Activated CD8-positive, alpha-beta T cell treated with anti-CD3 and anti-CD28 coated beads, Interleukin-2, amount 10 ng/mL, durations not matched to agents 7 days and 5 days (primary cell): ENCODE data around the gene FTSJ3. TPM values are rescaled to one million over a fixed set of nuclear protein-coding genes. Genes with fewer than 3 reads are reported as not detected.
"Not testable (repeated sequence)": the region's sequence is repeated elsewhere in the genome, so short reads cannot be mapped to it uniquely, and the experiment has no call there.

Experiments
- ATAC-seq: fragments of 150-1000 bp; cut with Tn5 transposase; one replicate; pipeline ENCODE4 v1.10.0; 2021; ENCODE audit warnings: moderate library complexity
- CTCF ChIA-PET: fragments of 350-600 bp; sonication (Branson Sonifier 250); formaldehyde crosslinking; loops from one replicate; lab custom pipeline; 2021; ENCODE audit warnings: antibody characterized with exemption; lab: Charles Lee
- POLR2A ChIA-PET: fragments of 350-600 bp; sonication (Branson Sonifier 250); formaldehyde crosslinking; loops from one replicate; lab custom pipeline; 2021; ENCODE audit warnings: antibody characterized with exemption; lab: Charles Lee
- DNase-seq: peaks from one replicate; pipeline ENCODE4 v3.0.0-alpha.2; 2020
- H3K27ac Mint-ChIP-seq: one replicate; pipeline ENCODE4 v1.8.0; 2021; ENCODE audit warnings: mild to moderate bottlenecking, mixed read lengths
- H3K27me3 Mint-ChIP-seq: one replicate; pipeline ENCODE4 v1.8.0; 2021; ENCODE audit warnings: low read depth, mixed read lengths
- H3K36me3 Mint-ChIP-seq: one replicate; pipeline ENCODE4 v1.8.0; 2021; ENCODE audit warnings: low read depth, mixed read lengths
- H3K4me1 Mint-ChIP-seq: one replicate; pipeline ENCODE4 v1.8.0; 2021; ENCODE audit warnings: low read depth, mixed read lengths
- H3K4me3 Mint-ChIP-seq: one replicate; pipeline ENCODE4 v1.8.0; 2021; ENCODE audit warnings: mild to moderate bottlenecking, mixed read lengths
- H3K9me3 Mint-ChIP-seq: one replicate; pipeline ENCODE4 v1.8.0; 2022; ENCODE audit warnings: mixed read lengths; ENCODE audit not compliant: insufficient read depth
- total RNA-seq, 2 experiments: library from RNA; stranded (reverse); gene quantifications; one replicate each; pipeline ENCODE4 v1.2.3, GENCODE V29; 2021

Gene FTSJ3, protein sequence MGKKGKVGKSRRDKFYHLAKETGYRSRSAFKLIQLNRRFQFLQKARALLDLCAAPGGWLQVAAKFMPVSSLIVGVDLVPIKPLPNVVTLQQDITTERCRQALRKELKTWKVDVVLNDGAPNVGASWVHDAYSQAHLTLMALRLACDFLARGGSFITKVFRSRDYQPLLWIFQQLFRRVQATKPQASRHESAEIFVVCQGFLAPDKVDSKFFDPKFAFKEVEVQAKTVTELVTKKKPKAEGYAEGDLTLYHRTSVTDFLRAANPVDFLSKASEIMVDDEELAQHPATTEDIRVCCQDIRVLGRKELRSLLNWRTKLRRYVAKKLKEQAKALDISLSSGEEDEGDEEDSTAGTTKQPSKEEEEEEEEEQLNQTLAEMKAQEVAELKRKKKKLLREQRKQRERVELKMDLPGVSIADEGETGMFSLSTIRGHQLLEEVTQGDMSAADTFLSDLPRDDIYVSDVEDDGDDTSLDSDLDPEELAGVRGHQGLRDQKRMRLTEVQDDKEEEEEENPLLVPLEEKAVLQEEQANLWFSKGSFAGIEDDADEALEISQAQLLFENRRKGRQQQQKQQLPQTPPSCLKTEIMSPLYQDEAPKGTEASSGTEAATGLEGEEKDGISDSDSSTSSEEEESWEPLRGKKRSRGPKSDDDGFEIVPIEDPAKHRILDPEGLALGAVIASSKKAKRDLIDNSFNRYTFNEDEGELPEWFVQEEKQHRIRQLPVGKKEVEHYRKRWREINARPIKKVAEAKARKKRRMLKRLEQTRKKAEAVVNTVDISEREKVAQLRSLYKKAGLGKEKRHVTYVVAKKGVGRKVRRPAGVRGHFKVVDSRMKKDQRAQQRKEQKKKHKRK
- 10 to 100 TPM; 58.7 to 62.2 TPM for total RNA-seq

DNA sequence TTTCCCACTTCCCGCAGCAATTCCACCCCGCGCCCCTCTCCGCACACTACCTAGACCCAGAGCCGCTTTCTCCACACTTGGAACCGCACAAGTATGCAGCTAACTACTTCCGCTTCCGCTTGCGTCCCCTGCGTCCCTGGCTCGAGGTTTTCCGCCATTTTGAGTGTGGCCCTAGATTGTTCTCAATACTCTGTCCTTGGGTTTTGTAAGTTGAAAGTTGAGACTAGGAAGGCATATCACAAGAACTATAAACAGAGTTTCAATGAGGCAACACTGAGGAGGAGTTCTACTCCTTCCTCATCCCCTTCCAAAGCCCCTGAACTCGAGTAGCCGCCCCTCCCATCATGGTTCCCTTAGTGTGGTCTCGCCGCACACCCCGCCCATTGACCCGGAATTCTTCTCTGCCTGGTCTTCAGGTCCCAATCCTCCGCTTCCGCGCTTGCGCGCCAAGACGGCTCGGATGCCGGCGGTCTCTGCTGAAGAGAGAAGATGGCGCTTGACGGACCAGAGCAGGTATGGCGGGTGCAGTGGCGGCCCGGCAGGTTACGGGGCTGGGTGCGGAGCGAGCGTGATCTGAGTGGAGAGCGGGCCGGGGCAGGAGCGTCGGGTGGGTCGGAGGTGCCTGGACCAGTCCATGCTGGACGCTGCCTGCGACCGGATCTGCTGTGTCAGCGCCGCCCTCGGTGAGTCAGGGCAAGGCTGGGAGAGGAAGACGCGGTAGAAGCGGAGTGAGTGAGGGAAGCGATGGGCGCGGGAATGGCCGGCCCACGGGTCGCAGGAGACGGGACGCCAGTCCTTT lies at the start of gene FTSJ3, which contains the start of gene PSMC5:
Gene FTSJ3 (minus strand): TSS at position 662 of the 799 bp plus-strand sequence. CDS start 761 bp downstream, outside the sequence.
Gene PSMC5 (plus strand): TSS at position 430 of the 799 bp plus-strand sequence. CDS start 60 bp downstream, at position 490.
- ATAC-seq: peak; percentile 94
- ChIA-PET CTCF (interaction anchor here (0.8 to 5.0 kb wide), 9 partner anchors 8 to 53 kb away, joined by 3 to 56 read pairs (median 9); partner anchors contain the start of genes CCDC47 and DDX42), POLR2A (interaction anchor here (0.6 to 11.3 kb wide), 5 partner anchors 14 to 262 kb away, joined by 3 to 124 read pairs (median 17); partner anchors contain the start of genes CCDC47, DDX42 and SMARCD2)
- H3K27me3 Mint-ChIP-seq: no peaks in the 10 kb centered on the region
- peak within 1 kb of the TSS; percentile 100 for H3K27ac Mint-ChIP-seq
- peaks cover 86% of the 10 kb centered on the region for H3K36me3 Mint-ChIP-seq
- peak; percentile 97 for DNase-seq
- peak within 1 kb of the TSS; percentile 97 for H3K4me3 Mint-ChIP-seq
- peaks cover 81% of the 10 kb centered on the region for H3K4me1 Mint-ChIP-seq
- H3K9me3 Mint-ChIP-seq: no peaks in the 10 kb centered on the region

DNA sequence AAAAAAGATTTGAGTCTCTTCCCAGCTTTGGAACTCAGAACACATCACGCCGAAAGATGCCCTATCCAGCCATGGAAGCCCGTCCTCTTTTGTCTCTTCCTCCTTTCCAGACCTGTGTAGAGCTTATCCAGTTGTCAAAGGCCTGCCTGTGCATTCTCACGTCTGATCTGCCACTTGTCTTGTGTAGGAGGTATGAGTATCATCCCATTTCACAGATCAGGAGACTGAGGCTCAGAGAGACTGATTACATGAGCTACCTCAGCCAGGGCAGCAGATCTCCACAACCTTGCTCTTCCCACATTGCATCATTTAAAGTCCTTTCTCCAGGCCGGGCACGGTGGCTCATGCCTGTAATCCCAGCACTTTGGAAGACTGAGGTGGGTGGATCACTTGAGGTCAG lies 47.2 kb upstream of the FTSJ3 start:
- H3K4me3 Mint-ChIP-seq, H3K9me3 Mint-ChIP-seq, POLR2A ChIA-PET, H3K4me1 Mint-ChIP-seq, H3K36me3 Mint-ChIP-seq, H3K27ac Mint-ChIP-seq, DNase-seq, ATAC-seq: not testable (repeated sequence)
- CTCF ChIA-PET: interaction anchor here (0.8 kb wide), 1 partner anchor 26 kb away, joined by 3 read pairs; no protein-coding TSS in a partner anchor
- peaks cover 13% of the 10 kb centered on the region for H3K27me3 Mint-ChIP-seq

DNA sequence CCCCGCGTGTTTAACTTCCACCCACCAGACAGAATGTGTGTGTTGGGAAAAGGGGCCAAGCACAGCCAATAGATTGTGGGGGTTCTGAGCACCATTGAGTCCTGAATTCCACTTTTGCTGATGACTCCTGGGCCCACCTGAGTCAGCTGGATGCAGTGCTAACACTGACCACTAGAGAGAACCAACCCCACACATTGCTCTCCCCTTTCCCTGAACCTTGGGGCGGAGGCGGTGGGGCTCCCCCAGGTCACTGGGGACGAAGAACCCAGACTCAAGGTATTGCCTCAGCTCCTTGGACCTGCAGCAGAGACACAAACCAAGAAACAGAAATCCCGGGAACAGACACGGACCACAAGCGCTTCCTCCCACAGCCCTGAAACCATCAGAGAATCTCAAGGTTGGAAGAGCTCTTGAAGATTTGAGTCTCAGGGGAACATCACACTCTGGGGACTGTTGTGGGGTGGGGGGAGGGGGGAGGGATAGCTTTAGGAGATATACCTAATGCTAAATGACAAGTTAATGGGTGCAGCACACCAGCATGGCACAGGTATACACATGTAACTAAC lies 46.7 kb upstream of the FTSJ3 start:
- H3K27me3 Mint-ChIP-seq: peaks cover 18% of the 10 kb centered on the region
- CTCF ChIA-PET: interaction anchor here (0.8 kb wide), 1 partner anchor 25 kb away, joined by 3 read pairs; no protein-coding TSS in a partner anchor
- H3K4me1 Mint-ChIP-seq, DNase-seq, H3K36me3 Mint-ChIP-seq, POLR2A ChIA-PET, H3K9me3 Mint-ChIP-seq, H3K27ac Mint-ChIP-seq, H3K4me3 Mint-ChIP-seq: not testable (repeated sequence)
- ATAC-seq: peak; percentile 47

DNA sequence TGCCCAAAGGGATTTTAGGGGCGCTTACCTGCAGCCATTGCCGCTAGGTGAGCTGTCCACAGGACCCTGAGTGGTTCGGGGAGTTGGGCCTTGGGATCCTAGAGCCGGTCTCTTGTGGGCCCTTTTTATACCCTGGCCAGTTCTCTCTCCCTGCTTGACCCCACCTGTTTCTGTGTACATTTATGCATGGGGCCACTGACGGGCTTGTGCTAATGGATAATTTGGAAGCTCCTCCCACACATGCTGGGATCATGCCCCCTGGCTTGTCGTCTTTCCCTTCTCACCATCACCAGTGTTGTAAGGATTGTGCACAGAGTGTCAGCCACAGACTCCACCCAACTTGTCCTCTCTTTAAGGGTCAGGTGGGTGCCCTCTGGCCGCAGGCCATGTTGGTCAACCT lies 46.1 kb upstream of the FTSJ3 start, which contains the start of gene CSH2:
Gene CSH2 (minus strand): TSS at position 101 of the 400 bp plus-strand sequence. CDS start 63 bp downstream, at position 38.
- CTCF ChIA-PET, H3K27ac Mint-ChIP-seq, H3K4me1 Mint-ChIP-seq, DNase-seq, H3K4me3 Mint-ChIP-seq, POLR2A ChIA-PET, H3K36me3 Mint-ChIP-seq, H3K9me3 Mint-ChIP-seq, ATAC-seq: not testable (repeated sequence)
- peaks cover 18% of the 10 kb centered on the region for H3K27me3 Mint-ChIP-seq

DNA sequence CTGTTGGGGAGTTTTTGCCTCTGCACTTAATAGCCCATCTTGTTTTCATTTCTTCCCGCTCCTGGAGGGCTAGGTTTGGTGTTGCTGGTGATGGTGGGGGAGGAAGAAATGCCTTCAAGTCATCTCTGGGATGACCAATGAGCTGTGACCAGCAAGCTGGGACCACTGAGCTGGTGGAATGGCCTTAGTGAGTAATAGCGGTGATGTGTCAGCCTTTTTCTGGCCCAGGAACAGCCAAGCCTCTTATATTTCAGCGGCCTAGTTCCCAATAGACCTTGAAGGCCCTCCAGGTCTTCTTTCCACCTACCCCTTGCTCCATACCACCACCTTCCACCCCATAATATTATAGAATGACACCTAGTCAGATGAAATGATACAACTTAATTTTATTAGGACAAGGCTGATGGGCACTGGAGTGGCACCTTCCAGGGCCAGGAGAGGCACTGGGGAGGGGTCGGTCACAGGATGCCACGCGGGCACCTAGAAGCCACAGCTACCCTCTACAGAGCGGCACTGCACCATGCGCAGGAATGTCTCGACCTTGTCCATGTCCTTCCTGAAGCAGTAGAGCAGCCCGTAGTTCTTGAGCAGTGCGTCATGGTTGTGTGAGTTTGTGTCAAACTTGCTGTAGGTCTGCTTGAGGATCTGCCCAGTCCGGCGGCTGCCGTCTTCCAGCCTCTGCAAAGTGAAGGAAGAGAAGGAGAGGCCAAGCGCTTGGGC lies 44.3 kb upstream of the FTSJ3 start:
- CTCF ChIA-PET, ATAC-seq, H3K36me3 Mint-ChIP-seq, H3K27ac Mint-ChIP-seq, DNase-seq, H3K9me3 Mint-ChIP-seq, H3K4me3 Mint-ChIP-seq, POLR2A ChIA-PET, H3K4me1 Mint-ChIP-seq: not testable (repeated sequence)
- H3K27me3 Mint-ChIP-seq: peaks cover 16% of the 10 kb centered on the region

DNA sequence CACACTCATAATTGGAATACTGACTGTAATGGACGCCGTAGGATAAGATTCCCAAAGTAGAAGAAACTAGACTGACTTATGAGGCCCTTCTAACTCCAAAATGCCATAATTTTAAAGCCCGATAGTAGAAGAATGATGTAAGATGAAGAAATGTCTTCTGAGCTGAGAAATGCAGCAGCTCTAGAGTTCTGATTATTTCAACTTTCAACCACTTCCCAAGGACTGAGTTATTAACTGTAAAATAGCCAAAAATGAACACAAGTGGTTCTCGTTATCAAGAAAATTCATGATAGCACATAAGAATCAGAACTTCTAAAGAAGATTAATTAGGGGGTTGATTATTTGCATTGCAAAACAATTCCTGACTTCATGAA lies 42.8 kb upstream of the FTSJ3 start:
- H3K9me3 Mint-ChIP-seq, ATAC-seq, H3K36me3 Mint-ChIP-seq, H3K4me1 Mint-ChIP-seq, DNase-seq, H3K27ac Mint-ChIP-seq, H3K4me3 Mint-ChIP-seq, POLR2A ChIA-PET: not testable (repeated sequence)
- CTCF ChIA-PET: interaction anchor here (0.7 to 1.8 kb wide), 7 partner anchors 10 to 114 kb away, joined by 3 to 10 read pairs (median 4); no protein-coding TSS in a partner anchor
- peaks cover 16% of the 10 kb centered on the region for H3K27me3 Mint-ChIP-seq

DNA sequence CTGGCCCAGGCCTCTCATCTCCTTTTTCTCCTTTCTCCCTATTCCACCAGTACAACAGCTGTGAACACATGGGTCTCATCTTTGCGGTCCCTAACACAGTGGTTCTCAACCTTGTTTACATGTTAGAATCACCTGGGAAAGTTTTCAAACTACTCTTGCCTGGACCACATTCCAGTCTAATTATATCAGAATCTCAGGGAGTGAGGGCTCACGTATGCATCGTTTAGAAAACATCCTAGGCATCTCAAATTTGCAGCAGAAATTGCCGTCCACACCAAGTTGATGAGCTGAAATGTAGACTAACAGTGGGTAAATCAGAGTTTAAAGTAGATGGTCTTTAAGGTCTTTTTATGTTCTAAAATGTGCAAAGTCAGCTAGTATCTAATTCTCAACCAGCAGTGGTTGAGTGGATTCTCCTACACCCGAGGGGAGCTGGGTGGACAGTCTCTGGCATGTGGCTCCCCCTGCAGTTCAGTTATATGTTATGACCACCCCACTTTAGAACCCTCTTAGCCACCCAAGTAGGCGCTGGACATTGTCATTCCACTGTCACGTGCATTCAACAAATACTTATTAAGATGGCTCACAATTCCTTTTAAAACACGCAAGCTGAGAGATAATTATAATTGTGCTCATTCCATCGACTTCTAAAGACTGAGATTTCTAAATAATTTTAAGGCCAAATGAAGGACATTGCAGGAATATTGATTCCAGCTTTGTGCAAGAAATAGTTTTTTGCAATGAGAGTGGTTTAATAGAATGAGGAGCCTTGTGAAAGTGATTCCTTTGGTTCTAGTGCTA lies 42.2 kb upstream of the FTSJ3 start:
- H3K27ac Mint-ChIP-seq, H3K9me3 Mint-ChIP-seq, DNase-seq, ATAC-seq, H3K4me3 Mint-ChIP-seq, POLR2A ChIA-PET, H3K36me3 Mint-ChIP-seq, H3K4me1 Mint-ChIP-seq: not testable (repeated sequence)
- H3K27me3 Mint-ChIP-seq: peaks cover 16% of the 10 kb centered on the region
- CTCF ChIA-PET: interaction anchor here (1.1 to 1.8 kb wide), 6 partner anchors 10 to 115 kb away, joined by 3 to 10 read pairs (median 4); no protein-coding TSS in a partner anchor

DNA sequence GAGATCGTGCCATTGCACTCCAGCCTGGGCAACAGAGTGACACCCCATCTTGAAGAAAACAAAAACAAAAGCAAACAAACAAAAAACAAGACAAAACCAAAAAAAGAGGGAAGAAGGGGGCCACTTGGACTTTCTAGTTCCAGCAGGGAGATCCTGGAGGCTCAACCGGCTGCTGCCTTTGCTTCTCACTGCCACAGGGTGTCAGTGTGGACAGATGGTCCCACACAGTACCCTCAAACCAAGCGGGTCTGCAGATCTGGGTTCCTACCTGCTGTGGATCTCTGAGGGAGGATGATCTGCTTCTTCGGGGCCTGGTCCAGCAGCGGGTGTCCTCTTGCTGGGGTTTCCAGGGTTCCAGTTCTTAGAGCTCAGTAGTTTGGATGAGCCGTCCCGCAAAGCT lies 39.2 kb upstream of the FTSJ3 start:
- H3K27ac Mint-ChIP-seq, H3K4me1 Mint-ChIP-seq, H3K4me3 Mint-ChIP-seq, DNase-seq, POLR2A ChIA-PET, H3K9me3 Mint-ChIP-seq, ATAC-seq, H3K36me3 Mint-ChIP-seq: not testable (repeated sequence)
- CTCF ChIA-PET: interaction anchor here (0.8 to 3.3 kb wide), 20 partner anchors 10 to 452 kb away, joined by 3 to 43 read pairs (median 5); partner anchors contain the start of genes GH2, ICAM2 and SMARCD2
- peaks cover 18% of the 10 kb centered on the region for H3K27me3 Mint-ChIP-seq

DNA sequence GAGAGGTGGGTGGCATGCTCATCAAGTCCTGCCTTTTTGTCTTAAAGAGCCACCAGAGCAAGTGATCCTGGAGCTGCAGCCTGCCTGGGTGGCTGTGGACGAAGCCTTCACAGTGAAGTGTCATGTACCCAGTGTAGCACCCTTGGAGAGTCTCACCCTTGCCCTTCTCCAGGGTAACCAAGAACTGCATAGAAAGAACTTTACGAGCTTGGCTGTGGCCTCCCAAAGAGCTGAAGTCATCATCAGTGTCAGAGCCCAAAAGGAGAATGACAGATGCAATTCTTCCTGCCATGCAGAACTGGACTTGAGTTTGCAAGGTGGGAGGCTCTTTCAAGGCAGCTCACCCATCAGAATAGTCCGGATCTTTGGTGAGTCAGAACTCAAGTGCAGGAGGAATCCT lies 31.8 kb upstream of the FTSJ3 start:
- Mint-ChIP-seq H3K27me3 (peaks cover 22% of the 10 kb centered on the region), H3K9me3 (no peaks in the 10 kb centered on the region), H3K4me1 (no peaks in the 10 kb centered on the region), H3K36me3 (no peaks in the 10 kb centered on the region), H3K27ac (no peak overlapping the region), H3K4me3 (no peak overlapping the region)
- ATAC-seq (no peak), DNase-seq (no peak)
- ChIA-PET POLR2A (interaction anchor here (1.4 kb wide), 1 partner anchor 10 kb away, joined by 4 read pairs; no protein-coding TSS in a partner anchor), CTCF (interaction anchor here (0.7 to 4.9 kb wide), 5 partner anchors 9 to 274 kb away, joined by 4 to 47 read pairs (median 8); no protein-coding TSS in a partner anchor)
